Panc1 (cell line): ENCODE results near the gene MIR17HG. TPM values are rescaled to one million over a fixed set of nuclear protein-coding genes. Genes with fewer than 3 reads are reported as not detected.

ENCODE experiments used
- ATAC-seq: fragments of 200-7000 bp; cut with Tn5 transposase; 2 replicates; pipeline ENCODE4 v1.9.1; 2020; ENCODE audit warnings: mild to moderate bottlenecking, moderate library complexity
- BruUV-seq: library from RNA; stranded (reverse); fragments of 400-500 nt; replicated peaks from 2 replicates; lab custom pipeline; 2021; lab: Mats Ljungman, UMichigan
- CTCF ChIA-PET: fragments of 300-600 bp; sonication (Branson Sonifier 250); formaldehyde crosslinking; loops from one replicate; lab custom pipeline; 2022; ENCODE audit warnings: antibody characterized with exemption; lab: Charles Lee
- POLR2A ChIA-PET: fragments of 300-600 bp; sonication (Branson Sonifier 250); formaldehyde crosslinking; loops from one replicate; lab custom pipeline; 2022; ENCODE audit warnings: antibody characterized with exemption; lab: Charles Lee
- DNase-seq: peaks from one replicate; pipeline ENCODE4 v3.0.0-alpha.2; 2010; ENCODE audit warnings: low read depth, low spot score
- H3K27ac ChIP-seq: 2 replicates; pipeline ENCODE4 v1.5.1; 2011; ENCODE audit warnings: mild to moderate bottlenecking, low read length, inconsistent platforms
- H3K27me3 ChIP-seq: fragments of 200-500 bp; sonication (Bioruptor generic); 2 replicates; pipeline ENCODE4 v1.6.0; 2014; ENCODE audit warnings: low read length, inconsistent platforms; ENCODE audit not compliant: control insufficient read depth, insufficient read depth
- H3K36me3 ChIP-seq: fragments of 200-500 bp; sonication (Bioruptor generic); 2 replicates; pipeline ENCODE4 v1.5.1; 2014; ENCODE audit warnings: inconsistent platforms, mild to moderate bottlenecking, low read length, moderate library complexity; ENCODE audit not compliant: control insufficient read depth, insufficient read depth
- H3K4me1 ChIP-seq: 2 replicates; pipeline ENCODE4 v1.5.1; 2011; ENCODE audit warnings: inconsistent platforms, mild to moderate bottlenecking, low read length, moderate library complexity; ENCODE audit not compliant: control insufficient read depth, insufficient read depth
- H3K4me3 ChIP-seq, 2 experiments: 2 replicates each; pipeline ENCODE4 v1.5.1; 2011 to 2012; ENCODE audit warnings: low read depth in 2 of 2, low read length in 2 of 2, mild to moderate bottlenecking in 2 of 2, inconsistent platforms in 1 of 2, moderate library complexity in 1 of 2
- H3K9me3 ChIP-seq: fragments of 200-500 bp; sonication (Bioruptor generic); 2 replicates; pipeline ENCODE4 v1.5.1; 2014; ENCODE audit warnings: low read depth, mild to moderate bottlenecking, inconsistent platforms, low read length, moderate library complexity; ENCODE audit not compliant: control insufficient read depth, insufficient read depth
- POLR2AphosphoS5 ChIP-seq: IDR thresholded peaks from 2 replicates; pipeline ENCODE4 v1.6.1; 2012; ENCODE audit warnings: mild to moderate bottlenecking, low read depth, low read length, moderate library complexity
- SIN3A ChIP-seq: IDR thresholded peaks from 2 replicates; pipeline ENCODE4 v1.6.1; 2012; ENCODE audit warnings: low read depth, mild to moderate bottlenecking, low read length, moderate library complexity, borderline replicate concordance; ENCODE audit not compliant: insufficient read depth
- TCF7L2 ChIP-seq: IDR thresholded peaks from 2 replicates; pipeline ENCODE4 v1.6.1; 2011; ENCODE audit warnings: mild to moderate bottlenecking, low read depth, low read length, inconsistent platforms
- in situ Hi-C: cut with HindIII; loops from 2 replicates; pipeline ENCODE4 v1.10.0; 2016; ENCODE audit warnings: low sequenced_read_pairs, low pct_unique_long_range_greater_than_20kb
- intact Hi-C: fragments of 100-400 bp; cut with micrococcal nuclease; formaldehyde crosslinking; loops from one replicate; pipeline ENCODE4 v1.10.0; 2022; ENCODE audit not compliant: unreplicated experiment
- total RNA-seq: library from RNA; stranded (reverse); gene quantifications from one replicate; pipeline ENCODE4 v1.2.1, GENCODE V29; 2021; ENCODE audit not compliant: unreplicated experiment
- TF ChIP-seq, protein P1 (sequence below), 2 experiments: IDR thresholded peaks; 2 replicates each; pipeline ENCODE4 v1.6.1; 2011 to 2012; ENCODE audit warnings: low read depth in 2 of 2, control low read depth in 1 of 2, low read length in 1 of 2, mild to moderate bottlenecking in 1 of 2, moderate library complexity in 1 of 2; ENCODE audit not compliant: insufficient read depth in 1 of 2
- TF ChIP-seq, protein P2 (sequence below): fragments of 450-650 bp; IDR thresholded peaks from 2 replicates; pipeline ENCODE4 v1.5.1; 2017; ENCODE audit warnings: mild to moderate bottlenecking

Gene MIR17HG
- total RNA-seq, 1 experiment from 2014 or later = 3.1 TPM

DNA sequence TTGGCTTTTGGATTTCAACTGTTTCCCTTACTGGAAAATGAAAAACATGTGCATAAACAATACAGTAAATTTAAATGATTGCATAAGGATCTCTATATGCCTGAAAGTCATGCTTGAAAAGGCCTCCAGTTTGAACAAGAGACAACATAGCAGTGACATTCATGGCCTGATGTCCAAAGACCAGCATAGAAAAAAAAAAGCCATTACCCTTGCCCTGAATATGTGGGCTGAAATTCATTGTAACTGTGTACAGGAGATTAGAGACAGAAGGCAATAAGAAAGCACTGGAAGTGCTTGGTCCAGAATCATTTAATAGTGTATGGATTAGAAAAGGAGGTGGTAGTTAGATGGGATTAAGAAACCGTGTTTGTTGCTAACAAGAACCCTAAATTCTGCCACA is 15.4 kb downstream of the MIR17HG start:
- no peak for TF ChIP-seq POLR2AphosphoS5
- TF ChIP-seq SIN3A = no peak
- TF ChIP-seq, protein P1, sequence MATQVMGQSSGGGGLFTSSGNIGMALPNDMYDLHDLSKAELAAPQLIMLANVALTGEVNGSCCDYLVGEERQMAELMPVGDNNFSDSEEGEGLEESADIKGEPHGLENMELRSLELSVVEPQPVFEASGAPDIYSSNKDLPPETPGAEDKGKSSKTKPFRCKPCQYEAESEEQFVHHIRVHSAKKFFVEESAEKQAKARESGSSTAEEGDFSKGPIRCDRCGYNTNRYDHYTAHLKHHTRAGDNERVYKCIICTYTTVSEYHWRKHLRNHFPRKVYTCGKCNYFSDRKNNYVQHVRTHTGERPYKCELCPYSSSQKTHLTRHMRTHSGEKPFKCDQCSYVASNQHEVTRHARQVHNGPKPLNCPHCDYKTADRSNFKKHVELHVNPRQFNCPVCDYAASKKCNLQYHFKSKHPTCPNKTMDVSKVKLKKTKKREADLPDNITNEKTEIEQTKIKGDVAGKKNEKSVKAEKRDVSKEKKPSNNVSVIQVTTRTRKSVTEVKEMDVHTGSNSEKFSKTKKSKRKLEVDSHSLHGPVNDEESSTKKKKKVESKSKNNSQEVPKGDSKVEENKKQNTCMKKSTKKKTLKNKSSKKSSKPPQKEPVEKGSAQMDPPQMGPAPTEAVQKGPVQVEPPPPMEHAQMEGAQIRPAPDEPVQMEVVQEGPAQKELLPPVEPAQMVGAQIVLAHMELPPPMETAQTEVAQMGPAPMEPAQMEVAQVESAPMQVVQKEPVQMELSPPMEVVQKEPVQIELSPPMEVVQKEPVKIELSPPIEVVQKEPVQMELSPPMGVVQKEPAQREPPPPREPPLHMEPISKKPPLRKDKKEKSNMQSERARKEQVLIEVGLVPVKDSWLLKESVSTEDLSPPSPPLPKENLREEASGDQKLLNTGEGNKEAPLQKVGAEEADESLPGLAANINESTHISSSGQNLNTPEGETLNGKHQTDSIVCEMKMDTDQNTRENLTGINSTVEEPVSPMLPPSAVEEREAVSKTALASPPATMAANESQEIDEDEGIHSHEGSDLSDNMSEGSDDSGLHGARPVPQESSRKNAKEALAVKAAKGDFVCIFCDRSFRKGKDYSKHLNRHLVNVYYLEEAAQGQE (IDR thresholded peaks at IDR 0.05; ENCODE audit: insufficient read depth in 1 of 2, low read depth in 2 of 2, low read length in 1 of 2) = no peak
- TF ChIP-seq, protein P2, sequence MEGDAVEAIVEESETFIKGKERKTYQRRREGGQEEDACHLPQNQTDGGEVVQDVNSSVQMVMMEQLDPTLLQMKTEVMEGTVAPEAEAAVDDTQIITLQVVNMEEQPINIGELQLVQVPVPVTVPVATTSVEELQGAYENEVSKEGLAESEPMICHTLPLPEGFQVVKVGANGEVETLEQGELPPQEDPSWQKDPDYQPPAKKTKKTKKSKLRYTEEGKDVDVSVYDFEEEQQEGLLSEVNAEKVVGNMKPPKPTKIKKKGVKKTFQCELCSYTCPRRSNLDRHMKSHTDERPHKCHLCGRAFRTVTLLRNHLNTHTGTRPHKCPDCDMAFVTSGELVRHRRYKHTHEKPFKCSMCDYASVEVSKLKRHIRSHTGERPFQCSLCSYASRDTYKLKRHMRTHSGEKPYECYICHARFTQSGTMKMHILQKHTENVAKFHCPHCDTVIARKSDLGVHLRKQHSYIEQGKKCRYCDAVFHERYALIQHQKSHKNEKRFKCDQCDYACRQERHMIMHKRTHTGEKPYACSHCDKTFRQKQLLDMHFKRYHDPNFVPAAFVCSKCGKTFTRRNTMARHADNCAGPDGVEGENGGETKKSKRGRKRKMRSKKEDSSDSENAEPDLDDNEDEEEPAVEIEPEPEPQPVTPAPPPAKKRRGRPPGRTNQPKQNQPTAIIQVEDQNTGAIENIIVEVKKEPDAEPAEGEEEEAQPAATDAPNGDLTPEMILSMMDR = no peak
- TF ChIP-seq TCF7L2 = no peak
- H3K9me3 ChIP-seq = no peaks in the 10 kb centered on the region
- no peaks in the 10 kb centered on the region for H3K4me1 ChIP-seq
- no peak overlapping the region for H3K4me3 ChIP-seq
- BruUV-seq = no TSS peak
- no peak for ATAC-seq
- CTCF ChIA-PET = no interaction called here
- H3K36me3 ChIP-seq = no peaks in the 10 kb centered on the region
- no peaks in the 10 kb centered on the region for H3K27me3 ChIP-seq
- in situ Hi-C loops (no loop called here), intact Hi-C loops (no loop called here)
- POLR2A ChIA-PET = no interaction called here
- no peak for DNase-seq
- H3K27ac ChIP-seq = no peak overlapping the region

DNA sequence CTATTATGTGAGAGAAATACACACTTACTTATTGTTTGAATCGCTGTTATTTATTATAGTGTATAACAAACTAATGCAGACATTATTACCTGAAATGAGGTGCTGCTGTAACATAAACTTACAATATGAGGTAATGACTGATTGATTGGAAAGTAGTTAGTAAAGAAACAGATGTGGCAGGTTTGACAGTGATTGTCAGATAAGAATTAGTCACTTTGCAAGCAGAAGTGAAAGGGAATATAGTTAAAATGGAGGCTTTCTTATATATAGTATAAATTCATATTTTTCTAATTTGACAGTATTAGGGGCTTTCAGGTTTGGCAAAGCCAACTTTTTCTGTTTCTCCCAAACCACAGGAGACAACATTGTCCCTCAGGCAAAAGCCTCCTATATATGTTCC is 20.6 kb downstream of the MIR17HG start:
- Histone ChIP-seq H3K36me3 (no peaks in the 10 kb centered on the region), H3K27ac (no peak overlapping the region), H3K27me3 (no peaks in the 10 kb centered on the region), H3K4me3 (no peak overlapping the region), H3K9me3 (no peaks in the 10 kb centered on the region), H3K4me1 (no peaks in the 10 kb centered on the region)
- in situ Hi-C loops = no loop called here
- CTCF ChIA-PET = no interaction called here
- TF ChIP-seq SIN3A (no peak), POLR2AphosphoS5 (no peak), TCF7L2 (no peak)
- TF ChIP-seq, protein P2 = no peak
- TF ChIP-seq, protein P1 (IDR thresholded peaks at IDR 0.05; ENCODE audit: insufficient read depth in 1 of 2, low read depth in 2 of 2, low read length in 1 of 2) = no peak
- DNase-seq (no peak), ATAC-seq (no peak)
- BruUV-seq = no TSS peak
- intact Hi-C loops = no loop called here
- POLR2A ChIA-PET = no interaction called here
